ENCODE results near the gene LGALS9B.
A peak's percentile ranks its signal among the peaks of the same experiment; 100 is the strongest.
"Not testable (repeated sequence)": the region's sequence is repeated elsewhere in the genome, so short reads cannot be mapped to it uniquely, and the experiment has no call there.

The LGALS9B gene

DNA sequence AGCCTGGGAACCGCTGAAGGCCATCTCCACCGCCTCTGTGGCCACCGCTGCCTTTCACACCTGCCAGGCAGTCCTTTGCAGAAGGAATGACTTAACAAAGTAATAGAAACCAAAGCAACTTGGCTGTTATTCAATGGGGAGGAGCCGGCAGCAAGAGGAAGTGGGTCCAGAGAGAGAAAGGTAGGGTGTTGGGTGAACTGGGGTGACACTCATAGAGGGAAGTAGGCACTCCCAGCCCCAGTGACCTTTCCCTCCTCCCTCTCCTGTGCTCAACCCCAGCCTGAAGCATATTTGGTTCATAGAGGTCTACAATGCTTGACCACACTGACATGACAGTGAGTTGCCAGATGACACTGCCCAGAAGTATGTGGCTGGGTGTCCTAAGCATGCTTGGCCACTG lies at the start of gene LGALS9B:
Gene LGALS9B, minus strand, starts transcription at position 93 of the 400 bp plus-strand sequence. Its CDS starts 69 bp downstream, at position 24.
- DNase-seq (ENCODE audit: low read depth); H3K4me3 ChIP-seq (replicated peaks; ENCODE audit: low read depth, low read length): not testable (repeated sequence)

DNA sequence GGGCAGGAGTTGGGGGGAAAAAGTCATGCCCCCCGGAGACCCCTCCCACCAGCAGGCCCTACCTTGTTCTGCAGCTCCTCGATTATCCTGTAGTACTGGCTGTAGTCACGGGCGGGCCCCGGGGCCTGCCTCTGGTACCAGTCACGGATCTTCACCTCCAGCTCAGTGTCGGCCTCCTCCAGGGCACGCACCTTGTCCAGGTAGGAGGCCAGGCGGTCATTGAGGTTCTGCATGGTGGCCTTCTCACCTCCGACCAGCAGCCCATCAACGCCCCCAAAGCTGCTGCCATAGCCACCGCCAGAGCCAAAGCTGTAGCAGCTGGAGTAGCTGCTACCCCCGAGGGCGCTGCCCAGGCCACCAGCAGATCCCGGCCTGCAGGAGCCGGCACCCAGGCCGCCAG lies 49.6 kb upstream of the LGALS9B start:
- not testable (repeated sequence) for DNase-seq (ENCODE audit: low read depth); H3K4me3 ChIP-seq (replicated peaks; ENCODE audit: low read depth, low read length)

DNA sequence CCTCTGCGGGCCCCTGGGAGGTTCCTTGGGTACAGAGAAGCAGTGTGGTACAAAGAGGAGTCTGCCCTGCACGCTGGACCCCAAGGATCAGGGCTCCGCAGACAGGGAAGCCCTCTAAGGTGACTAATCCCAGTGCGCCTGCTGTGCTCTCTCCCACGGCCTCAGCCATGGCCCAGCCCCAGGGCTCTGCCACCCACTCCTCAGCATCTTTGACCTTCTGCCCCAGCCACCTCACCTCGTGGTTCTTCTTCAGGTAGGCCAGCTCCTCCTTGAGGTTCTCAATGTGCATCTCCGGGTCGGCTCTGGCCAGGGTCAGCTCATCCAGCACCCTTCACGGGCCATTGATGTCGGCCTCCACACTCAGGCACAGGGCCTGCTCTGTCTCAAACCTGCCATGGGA lies 47.8 kb upstream of the LGALS9B start:
- DNase-seq (ENCODE audit: low read depth); H3K4me3 ChIP-seq (replicated peaks; ENCODE audit: low read depth, low read length): not testable (repeated sequence)

DNA sequence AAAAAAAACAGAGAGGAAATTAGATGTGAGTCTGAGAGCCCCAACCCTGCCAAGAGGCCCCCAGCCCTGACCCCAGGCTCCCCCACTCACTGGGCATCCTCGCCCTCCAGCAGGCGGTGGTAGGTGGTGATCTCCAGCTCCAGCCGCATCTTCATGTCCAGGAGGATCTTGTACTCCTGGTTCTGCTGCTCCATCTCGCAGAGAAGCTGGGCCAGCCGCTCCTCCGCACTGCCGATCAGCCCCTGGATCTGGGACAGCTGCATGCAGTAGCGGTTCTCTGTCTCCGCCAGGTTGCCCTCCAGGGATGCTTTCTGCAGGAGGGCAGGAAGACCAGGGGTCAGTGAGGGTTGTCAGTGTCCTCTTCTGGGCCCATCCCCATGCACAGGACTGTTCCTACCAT lies 46.2 kb upstream of the LGALS9B start:
- not testable (repeated sequence) for H3K4me3 ChIP-seq (replicated peaks; ENCODE audit: low read depth, low read length); DNase-seq (ENCODE audit: low read depth)

DNA sequence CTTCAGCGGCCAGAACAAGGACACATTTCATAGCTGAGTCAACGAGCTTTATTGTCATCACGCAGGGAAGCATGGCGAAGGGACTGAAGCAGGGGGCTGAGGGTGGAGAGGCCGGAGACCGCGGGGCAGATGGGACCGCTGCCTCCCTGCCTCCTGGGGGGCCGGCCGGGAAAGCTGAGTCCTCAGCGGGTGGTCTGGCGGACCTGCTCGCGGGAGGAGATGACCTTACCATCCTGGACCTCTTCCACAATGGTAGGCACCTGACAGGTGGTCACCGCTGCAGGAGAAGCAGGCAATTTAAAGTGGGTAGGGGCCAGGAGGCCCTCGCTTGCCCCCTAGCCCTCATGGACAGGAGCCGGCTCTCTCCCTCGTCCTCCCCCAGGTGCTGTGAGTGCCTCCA lies 45.0 kb upstream of the LGALS9B start:
- DNase-seq (ENCODE audit: low read depth); H3K4me3 ChIP-seq (replicated peaks; ENCODE audit: low read depth, low read length): not testable (repeated sequence)

DNA sequence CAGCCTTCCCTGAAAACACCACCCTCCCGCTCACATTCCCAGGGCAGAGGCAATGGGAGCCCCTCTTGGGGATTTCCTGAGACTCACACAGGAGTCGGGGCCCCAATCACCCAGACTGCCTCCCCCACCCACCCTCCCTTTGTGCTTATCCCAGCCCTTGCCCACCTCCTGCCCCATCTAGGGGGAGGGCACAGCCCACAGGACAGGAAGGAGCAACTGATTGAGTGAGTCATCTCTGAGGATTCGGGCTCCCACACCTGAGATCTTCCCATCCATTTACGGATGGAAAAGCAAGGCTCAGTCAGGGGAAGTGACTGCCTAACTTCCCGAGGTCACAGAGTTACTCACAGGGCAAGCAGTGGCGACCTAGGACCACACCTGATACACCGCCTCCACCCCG lies 44.4 kb upstream of the LGALS9B start:
- DNase-seq (ENCODE audit: low read depth); H3K4me3 ChIP-seq (replicated peaks; ENCODE audit: low read depth, low read length): not testable (repeated sequence)

DNA sequence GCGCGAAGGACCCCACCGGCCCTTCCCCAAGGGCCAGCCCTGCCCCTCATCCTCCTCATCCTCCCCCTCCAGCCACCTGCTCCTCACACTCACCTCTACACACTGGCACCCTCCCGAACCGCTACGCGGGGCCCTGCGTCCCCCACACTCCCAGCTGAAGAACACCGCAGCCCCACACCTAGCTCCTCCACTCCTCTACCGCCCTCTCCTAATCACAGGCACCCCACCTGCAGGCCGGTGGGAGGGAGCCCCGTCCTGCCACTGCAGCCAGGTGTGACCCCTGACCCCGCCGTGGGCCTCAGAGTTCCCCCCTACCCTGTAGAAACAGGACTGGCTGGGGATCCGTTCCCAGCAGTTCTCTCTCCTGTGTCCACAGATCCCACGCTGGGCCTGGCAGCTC lies 38.0 kb upstream of the LGALS9B start:
- H3K4me3 ChIP-seq (replicated peaks; ENCODE audit: low read depth, low read length); DNase-seq (ENCODE audit: low read depth): not testable (repeated sequence)

DNA sequence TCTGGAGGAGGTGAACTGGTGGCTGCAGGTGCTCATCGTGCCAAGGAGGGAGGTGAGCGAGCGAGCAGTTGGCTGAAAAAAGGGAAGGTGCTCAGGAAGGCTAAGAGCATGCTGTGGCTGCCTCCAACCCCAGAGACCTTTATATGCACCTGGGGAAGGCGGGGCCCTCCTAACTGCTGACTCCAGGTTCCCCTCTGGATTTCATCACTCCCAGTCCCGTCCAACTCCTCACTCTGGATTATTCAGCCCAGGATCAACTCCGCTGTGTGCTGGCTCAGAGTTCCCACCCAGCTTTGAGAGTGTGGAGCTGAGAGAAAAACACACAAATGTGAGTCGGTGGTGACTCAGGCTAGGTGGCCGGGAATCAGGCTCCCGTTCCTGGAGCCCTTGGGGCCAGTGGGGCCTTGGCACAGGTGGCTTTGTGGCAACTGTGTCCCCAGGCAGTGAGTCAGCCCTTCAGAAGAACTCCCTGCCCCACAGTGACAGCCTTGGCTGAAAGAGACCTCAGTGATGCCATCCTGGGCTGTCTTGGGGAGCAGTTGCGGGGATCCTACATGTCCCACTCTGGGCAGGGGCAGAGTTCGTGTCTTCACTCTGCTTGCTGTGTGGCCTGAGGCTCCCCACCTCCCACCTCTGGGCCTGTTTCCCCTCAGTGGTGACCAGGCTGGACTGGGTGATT lies 37.2 kb upstream of the LGALS9B start:
- H3K4me3 ChIP-seq (replicated peaks; ENCODE audit: low read depth, low read length); DNase-seq (ENCODE audit: low read depth): not testable (repeated sequence)

DNA sequence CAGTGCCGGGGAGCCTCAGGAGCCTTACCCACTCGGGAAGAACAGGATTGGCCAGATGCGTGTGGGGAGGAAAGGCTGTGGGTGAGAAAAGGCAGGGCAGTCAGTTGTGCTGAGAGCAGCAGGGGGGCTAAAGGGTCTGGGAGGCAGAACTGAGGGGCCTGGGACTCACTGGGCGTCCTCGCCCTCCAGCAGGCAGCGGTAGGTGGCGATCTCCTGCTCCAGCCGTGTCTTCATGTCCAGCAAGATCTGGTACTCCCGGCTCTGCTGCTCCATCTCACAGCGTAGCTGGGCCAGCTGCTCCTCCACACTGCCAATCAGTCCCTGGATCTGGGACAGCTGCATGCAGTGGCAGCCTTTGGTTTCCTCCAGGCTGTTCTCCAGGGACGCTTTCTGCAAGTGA lies 34.6 kb upstream of the LGALS9B start:
- DNase-seq (ENCODE audit: low read depth); H3K4me3 ChIP-seq (replicated peaks; ENCODE audit: low read depth, low read length): not testable (repeated sequence)

DNA sequence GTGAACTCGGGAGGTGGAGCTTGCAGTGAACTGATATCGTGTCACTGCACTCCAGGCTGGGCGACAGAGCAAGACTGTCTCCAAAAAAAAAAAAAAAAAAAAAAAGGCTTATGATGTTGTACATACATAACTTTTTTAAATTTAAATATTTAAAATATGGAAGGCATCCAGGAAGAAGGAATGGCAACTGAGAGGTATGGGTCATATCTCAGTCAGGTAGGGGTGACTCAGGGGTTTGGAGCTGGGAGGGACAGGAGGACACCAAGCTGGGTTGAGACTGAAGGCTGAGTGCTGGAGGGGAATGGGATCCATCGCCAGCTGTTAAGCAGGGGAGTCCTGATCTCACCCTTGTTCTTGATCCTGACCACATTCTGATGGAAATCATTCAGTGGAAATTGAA lies 33.0 kb upstream of the LGALS9B start:
- not testable (repeated sequence) for DNase-seq (ENCODE audit: low read depth); H3K4me3 ChIP-seq (replicated peaks; ENCODE audit: low read depth, low read length)

DNA sequence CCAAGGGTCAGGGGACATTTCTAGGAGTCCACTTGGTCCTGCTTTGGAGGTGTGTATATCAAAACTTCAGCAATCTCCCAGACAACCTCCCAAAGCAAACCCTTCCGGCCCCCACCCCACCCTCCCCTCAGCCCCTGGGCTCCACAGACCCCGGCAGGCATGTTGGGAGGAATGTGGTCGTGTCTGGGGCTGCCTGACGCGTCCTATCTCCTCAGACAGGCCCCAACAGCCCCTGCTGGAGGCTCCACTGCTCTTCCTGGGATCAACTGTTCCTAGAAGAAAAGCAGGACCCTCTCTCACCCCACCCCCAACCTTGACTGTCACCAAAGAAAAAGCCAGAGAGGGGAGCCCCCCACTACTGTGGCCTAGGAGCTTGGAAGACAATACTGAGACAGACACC lies 28.1 kb upstream of the LGALS9B start:
- not testable (repeated sequence) for H3K4me3 ChIP-seq (replicated peaks; ENCODE audit: low read depth, low read length); DNase-seq (ENCODE audit: low read depth)

DNA sequence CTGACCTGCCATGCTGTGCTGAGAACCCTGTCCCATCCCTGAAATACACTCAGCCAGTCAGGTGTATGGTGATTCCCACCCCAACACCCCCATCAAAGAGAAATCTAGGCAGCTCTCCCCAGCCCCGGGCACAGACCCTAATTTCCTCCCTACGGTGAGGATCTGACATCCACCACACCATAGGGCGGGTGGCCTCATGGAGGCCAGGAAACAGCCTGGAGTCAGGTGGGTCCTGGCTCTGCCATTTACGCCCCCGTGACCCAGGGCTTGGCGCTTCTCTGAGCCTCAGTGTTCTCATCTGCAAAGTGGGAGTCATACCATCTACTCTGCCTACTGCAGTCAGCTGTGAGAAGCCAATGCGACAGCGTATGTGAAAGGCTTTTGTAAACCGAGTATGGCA lies 27.4 kb upstream of the LGALS9B start:
- DNase-seq (ENCODE audit: low read depth); H3K4me3 ChIP-seq (replicated peaks; ENCODE audit: low read depth, low read length): not testable (repeated sequence)

DNA sequence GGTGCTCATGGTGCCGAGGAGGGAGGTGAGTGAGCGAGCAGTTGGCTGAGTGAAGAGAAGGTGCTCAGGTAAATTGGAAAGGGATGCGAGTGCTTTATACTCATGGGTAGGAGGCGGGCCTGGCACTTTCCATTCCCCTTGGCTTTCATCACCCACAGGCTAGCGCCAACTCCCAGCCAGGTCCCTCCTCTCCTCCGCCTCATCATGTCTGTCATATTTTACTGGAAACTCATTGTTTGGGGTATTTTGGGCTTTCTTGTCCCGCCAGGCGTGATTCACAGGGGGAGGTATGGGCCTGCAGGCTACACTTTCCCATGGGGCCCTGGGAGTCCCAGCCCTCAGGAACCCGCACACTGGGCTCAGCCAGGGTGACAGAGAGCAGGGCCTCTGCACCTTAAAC lies 26.8 kb upstream of the LGALS9B start:
- not testable (repeated sequence) for DNase-seq (ENCODE audit: low read depth); H3K4me3 ChIP-seq (replicated peaks; ENCODE audit: low read depth, low read length)

DNA sequence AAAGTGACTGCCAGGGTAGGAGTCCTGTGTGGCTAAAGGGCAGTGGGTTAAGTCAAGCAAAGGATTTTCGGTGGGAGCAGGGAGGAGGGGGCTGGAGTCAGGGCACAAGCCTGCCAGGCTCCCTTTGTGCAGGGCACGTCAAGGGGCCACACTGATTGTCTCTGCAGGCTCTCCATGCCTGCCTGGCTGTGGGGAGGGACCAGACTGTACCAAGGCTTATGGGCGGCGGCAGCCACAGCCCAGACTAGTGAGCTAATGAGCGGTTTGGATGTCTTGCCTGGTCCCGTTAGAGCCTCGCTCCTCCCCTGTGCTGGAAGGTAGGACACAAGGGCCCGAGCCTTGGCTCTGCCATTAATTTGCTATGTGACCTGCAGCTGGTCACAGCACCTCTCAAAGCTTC lies 25.6 kb upstream of the LGALS9B start:
- H3K4me3 ChIP-seq (replicated peaks; ENCODE audit: low read depth, low read length); DNase-seq (ENCODE audit: low read depth): not testable (repeated sequence)

DNA sequence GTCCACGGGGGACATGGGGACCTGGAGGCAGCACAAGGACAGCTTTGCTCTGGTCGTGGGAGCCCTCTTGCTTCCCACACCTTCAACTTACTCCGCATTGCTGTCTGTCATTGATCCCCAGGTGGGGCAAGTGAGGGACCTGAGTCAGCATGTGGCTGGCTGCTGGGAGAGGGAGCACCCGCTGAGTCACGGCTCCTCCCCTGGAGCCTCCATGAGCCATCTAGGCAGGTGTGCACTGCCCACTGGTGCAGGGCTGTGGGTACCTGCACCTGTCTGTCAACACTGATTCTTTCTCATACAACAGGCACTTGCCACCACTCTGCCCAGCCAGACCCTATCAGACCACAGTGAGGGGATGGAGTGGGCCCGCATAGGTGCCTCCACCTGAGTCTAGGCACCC lies 24.8 kb upstream of the LGALS9B start:
- not testable (repeated sequence) for DNase-seq (ENCODE audit: low read depth); H3K4me3 ChIP-seq (replicated peaks; ENCODE audit: low read depth, low read length)

DNA sequence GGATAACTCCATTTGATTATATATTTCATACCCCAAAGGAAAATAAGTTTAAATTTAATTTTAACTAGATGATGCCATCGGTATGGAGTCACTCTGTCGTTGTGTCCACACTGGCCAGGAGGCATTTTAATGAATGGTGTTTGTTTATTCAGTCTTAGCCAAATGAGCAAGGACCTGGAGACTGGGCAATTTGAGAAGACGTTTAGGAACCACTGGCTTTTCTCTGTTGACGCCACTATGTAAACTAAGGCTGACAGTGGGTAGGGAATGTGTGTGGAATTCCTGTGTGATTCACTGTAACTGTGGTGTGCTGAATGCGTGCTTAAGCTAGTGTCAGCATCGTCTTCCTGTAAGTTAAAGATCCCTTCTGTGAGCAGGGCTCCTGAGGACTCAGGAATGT lies 17.6 kb upstream of the LGALS9B start:
- H3K4me3 ChIP-seq (replicated peaks; ENCODE audit: low read depth, low read length), result not testable (repeated sequence)
- peak; percentile 45 for DNase-seq (ENCODE audit: low read depth)

DNA sequence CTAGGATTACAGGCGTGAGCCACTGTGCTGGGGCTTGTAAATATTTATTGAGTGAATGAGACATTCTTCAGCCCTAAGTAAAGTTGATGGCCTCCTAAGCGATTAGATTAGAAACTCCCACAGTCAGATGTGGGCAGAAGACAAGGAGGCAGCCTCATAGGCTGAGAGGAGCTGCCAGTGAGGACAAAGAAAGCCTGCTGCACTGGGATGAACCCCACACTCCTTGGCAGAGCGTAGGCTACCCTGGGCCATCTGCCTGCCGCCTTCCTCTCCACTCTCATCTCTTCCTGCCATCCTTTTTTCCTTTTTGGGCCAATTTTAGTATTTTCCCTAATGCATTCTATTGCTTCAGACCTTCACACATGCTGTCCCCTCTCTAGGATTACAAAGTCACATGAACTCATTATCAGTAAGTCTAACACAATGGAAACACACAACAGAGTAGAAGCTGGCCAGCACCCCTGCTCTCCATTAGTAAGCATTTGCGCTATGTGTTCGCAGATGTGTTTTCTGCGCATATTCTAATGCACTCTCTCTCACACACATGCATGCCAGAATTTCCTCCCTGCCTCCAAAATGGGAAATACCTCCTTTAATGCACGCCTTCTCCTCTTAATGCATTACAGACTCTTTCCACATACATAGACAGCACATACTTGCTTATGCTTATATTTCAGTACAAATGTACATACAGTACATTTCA lies 12.7 kb upstream of the LGALS9B start:
- H3K4me3 ChIP-seq (replicated peaks; ENCODE audit: low read depth, low read length); DNase-seq (ENCODE audit: low read depth): not testable (repeated sequence)

DNA sequence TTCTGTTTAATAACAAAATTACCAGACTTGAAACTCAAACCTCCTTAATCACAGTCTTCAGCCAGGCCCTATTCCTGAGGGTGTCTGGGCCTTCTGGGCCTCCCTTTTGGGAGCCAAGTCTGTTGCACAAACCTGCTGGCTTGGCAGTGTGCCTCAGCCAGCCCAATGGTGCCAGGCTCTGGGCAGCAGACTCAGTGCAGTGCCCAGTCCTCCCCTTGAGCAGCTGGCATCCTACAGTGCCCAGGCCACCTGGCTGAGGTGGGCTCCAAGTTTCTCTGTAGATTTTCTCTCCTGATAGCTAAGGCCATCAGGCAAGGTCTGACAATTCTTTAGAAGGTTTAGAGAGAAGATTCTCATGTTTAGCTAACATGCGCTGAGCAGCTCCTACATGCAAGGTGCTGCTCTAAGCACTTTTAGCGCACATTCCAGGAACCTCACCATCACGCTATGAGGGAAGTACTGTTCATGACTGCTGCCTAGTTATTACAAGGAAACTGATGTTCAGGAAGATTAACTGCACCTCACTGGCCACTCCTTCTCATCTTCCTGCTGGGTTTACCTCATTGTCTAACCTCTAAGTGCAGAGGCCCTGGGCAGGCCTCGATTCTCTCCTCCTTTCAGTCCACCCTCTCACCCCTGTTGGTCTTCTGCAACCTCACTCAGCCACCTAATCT lies 10.2 kb upstream of the LGALS9B start:
- DNase-seq (ENCODE audit: low read depth); H3K4me3 ChIP-seq (replicated peaks; ENCODE audit: low read depth, low read length): not testable (repeated sequence)

DNA sequence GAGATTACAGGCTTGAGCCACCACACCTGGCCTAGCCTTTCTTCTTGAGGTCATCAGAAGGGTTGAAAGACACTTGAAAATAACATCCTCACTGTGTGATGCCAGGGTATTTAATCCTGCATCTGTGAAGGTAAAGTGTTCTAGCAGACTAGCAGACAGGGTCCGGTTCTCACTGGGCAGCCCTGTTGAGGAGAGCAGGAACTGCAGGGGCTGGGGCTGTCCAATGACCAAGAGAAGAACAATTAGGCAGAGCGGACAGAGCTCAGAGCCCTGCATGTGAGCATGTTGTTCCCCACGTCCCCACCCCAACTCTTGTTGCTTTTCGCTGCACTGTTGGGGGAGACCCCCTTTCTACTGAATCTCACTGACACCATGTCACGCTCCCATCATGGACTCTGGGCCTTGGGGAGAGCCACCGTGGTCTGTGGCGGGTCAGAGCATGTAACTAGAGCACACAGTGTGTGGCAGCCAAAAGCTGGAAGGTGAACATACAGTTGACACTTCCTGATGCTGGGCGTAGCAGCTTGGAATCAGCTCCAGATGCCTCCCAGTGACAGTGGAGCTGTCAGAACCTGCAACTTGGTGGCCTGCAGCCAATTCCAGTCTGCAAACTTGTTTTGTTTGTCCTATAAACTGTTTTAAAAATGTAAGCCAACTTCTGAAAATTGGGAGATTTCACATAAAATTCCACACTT lies 7.9 kb upstream of the LGALS9B start:
- DNase-seq (ENCODE audit: low read depth); H3K4me3 ChIP-seq (replicated peaks; ENCODE audit: low read depth, low read length): not testable (repeated sequence)

Data from fibroblast of pulmonary artery (primary cell).